DMS 273 (cell line): Measurements from ENCODE around the gene GRB10.
A peak's percentile ranks its signal among the peaks of the same experiment; 100 is the strongest.
"Not testable (repeated sequence)": the region's sequence is repeated elsewhere in the genome, so short reads cannot be mapped to it uniquely, and the experiment has no call there.

ENCODE experiments used
- DNase-seq: peaks from one replicate; lab custom pipeline; 2025; ENCODE audit not compliant: unreplicated experiment; lab: John Stamatoyannopoulos, UW

The GRB10 gene

GRCh38 chr7:50590535-50590934 lies 192.2 kb downstream of the GRB10 start:
- no peak for DNase-seq

GRCh38 chr7:50589364-50589763 lies 193.3 kb downstream of the GRB10 start:
- DNase-seq = no peak

GRCh38 chr7:50588937-50589336 lies 193.8 kb downstream of the GRB10 start:
- peak; percentile 44 for DNase-seq

GRCh38 chr7:50587737-50588136 lies 195.0 kb downstream of the GRB10 start:
- no peak for DNase-seq

- no peak for DNase-seq
These were observed 197.8 kb downstream of the GRB10 start for GRCh38 chr7:50584793-50585408.

- DNase-seq = no peak
These were observed 198.3 kb downstream of the GRB10 start for GRCh38 chr7:50584386-50584785.

- peak; percentile 15 for DNase-seq
These were observed 199.4 kb downstream of the GRB10 start for GRCh38 chr7:50583295-50583694.

- not testable (repeated sequence) for DNase-seq
These were observed 200.4 kb downstream of the GRB10 start for GRCh38 chr7:50582271-50582670.

GRCh38 chr7:50580666-50581065 lies 202.0 kb downstream of the GRB10 start:
- peak; percentile 23 for DNase-seq

GRCh38 chr7:50580057-50580456 lies 202.6 kb downstream of the GRB10 start:
- DNase-seq = no peak

GRCh38 chr7:50578105-50578504 lies 204.6 kb downstream of the GRB10 start:
- not testable (repeated sequence) for DNase-seq

- no peak for DNase-seq
These were observed 205.1 kb downstream of the GRB10 start for GRCh38 chr7:50577569-50577968.

GRCh38 chr7:50576388-50576787 lies 206.3 kb downstream of the GRB10 start:
- not testable (repeated sequence) for DNase-seq

- no peak for DNase-seq
These were observed 214.9 kb downstream of the GRB10 start for GRCh38 chr7:50567715-50568261.

GRCh38 chr7:50565977-50566376 lies 216.7 kb downstream of the GRB10 start:
- no peak for DNase-seq

- no peak for DNase-seq
These were observed 217.2 kb downstream of the GRB10 start for GRCh38 chr7:50565559-50565916.

- DNase-seq = no peak
These were observed 217.8 kb downstream of the GRB10 start, which contains the start of gene DDC for GRCh38 chr7:50564640-50565558. DDC (minus strand) TSS chr7:50565405; CDS start chr7:50544085, 21,320 bp downstream.

- DNase-seq = no peak
These were observed 218.5 kb downstream of the GRB10 start for GRCh38 chr7:50564171-50564570.

- peak; percentile 64 for DNase-seq
These were observed 220.6 kb downstream of the GRB10 start for GRCh38 chr7:50562136-50562535.

GRCh38 chr7:50560865-50561351 lies 221.8 kb downstream of the GRB10 start:
- DNase-seq = peak; percentile 78

- DNase-seq = no peak
These were observed 222.8 kb downstream of the GRB10 start for GRCh38 chr7:50559881-50560280.
